GM12872 (cell line): Measurements from ENCODE around the gene COL4A1.

Experiments used
- TF ChIP-seq, protein P1 (sequence below): IDR thresholded peaks from 3 replicates; pipeline ENCODE4 v1.5.1; 2011; ENCODE audit warnings: low read depth, mild to moderate bottlenecking, low read length, moderate library complexity; ENCODE audit not compliant: insufficient read depth

COL4A1 gene

DNA sequence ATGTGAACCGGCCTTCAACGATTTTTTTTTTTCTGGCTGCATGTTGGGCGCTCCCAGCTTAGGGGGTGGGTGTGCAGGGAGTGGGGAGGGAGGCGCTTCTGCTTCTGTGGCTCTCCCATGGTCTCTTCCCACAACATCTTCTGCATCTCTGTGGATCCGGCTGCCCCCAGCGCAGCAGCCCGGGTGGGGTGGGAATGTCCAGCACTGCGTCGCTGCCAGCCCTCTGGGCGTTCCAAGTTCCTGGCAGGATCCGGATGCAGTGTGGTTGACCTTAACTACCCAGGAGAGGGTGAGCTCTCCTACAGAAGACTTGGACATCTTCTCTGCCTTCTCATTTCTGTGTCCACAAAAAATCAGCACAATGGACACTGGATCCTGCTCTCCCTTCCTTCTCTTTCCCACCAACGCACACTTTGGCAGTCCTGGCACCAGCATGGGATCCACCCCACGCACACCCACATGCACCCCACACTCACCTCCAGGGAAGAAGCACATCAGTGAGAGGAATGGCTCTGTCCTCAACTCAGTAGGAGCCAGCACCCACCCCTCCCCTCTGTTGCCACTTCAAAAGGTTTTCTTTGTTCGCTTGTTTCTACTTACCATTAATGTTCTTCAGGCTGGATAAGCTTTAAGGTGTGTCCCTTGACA lies 177.3 kb downstream of the COL4A1 start:
- TF ChIP-seq, protein P1, sequence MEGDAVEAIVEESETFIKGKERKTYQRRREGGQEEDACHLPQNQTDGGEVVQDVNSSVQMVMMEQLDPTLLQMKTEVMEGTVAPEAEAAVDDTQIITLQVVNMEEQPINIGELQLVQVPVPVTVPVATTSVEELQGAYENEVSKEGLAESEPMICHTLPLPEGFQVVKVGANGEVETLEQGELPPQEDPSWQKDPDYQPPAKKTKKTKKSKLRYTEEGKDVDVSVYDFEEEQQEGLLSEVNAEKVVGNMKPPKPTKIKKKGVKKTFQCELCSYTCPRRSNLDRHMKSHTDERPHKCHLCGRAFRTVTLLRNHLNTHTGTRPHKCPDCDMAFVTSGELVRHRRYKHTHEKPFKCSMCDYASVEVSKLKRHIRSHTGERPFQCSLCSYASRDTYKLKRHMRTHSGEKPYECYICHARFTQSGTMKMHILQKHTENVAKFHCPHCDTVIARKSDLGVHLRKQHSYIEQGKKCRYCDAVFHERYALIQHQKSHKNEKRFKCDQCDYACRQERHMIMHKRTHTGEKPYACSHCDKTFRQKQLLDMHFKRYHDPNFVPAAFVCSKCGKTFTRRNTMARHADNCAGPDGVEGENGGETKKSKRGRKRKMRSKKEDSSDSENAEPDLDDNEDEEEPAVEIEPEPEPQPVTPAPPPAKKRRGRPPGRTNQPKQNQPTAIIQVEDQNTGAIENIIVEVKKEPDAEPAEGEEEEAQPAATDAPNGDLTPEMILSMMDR, result no peak

DNA sequence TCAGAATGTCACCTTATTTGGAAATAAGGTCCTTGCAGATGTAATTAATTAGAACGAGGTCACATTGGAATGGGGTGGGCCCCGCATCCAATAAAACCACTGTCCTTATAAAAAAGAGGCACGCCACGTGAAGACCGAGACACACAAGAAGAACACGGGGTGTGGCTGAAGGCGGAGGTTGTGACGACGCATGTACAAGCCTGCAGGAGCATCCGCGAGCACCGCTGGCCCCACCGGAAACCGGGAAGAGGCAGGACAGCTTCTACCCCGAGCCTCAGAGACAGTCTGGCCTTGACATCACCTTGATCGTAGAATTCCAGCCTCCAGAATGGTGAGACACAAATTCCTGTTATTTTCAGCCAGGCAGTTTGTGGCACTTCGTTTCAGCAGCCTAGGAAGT lies 177.9 kb downstream of the COL4A1 start:
- TF ChIP-seq, protein P1, result no peak

DNA sequence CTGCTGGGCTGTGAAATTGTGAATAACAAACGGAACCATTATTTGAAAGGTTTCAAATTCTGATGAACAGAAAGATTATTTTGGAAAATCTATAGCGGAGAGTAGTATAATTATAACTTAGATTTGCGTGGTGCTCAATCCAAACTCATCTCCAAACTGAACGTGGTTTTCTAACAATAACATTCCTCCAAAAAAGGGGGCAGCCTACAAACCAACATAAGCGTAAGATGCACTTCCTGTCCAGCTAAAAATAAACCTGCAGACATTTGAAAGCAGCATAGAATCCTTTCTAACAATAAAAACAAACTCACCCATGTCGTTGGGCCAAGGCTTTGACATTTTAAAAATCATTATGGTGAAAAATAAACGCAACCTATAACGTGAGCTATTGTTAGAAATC lies 178.4 kb downstream of the COL4A1 start:
- TF ChIP-seq, protein P1, result no peak

DNA sequence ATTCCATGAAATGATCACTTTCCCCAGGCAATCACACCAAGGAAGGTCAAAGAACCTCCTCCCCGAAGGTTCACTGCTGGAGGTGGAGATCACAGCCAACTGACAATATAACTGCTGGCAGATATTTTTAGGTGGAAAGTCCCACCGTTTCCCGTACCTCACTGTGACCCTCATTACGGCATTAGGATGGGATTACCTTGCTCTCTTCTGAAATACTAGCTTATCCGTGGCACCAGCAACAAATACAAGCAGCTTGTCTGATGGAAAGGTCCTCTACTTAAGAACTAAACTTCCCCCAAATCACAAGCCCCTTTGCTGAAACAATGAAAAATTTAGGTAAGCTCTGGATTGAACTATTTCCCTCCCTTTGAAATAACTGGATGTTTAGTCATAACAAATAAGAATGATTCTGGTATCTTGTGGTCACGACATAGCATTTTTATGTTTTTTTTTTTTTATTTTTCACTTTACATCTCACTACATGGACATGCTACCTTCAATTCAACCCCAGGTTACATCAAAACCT lies 178.9 kb downstream of the COL4A1 start:
- TF ChIP-seq, protein P1, result no peak

DNA sequence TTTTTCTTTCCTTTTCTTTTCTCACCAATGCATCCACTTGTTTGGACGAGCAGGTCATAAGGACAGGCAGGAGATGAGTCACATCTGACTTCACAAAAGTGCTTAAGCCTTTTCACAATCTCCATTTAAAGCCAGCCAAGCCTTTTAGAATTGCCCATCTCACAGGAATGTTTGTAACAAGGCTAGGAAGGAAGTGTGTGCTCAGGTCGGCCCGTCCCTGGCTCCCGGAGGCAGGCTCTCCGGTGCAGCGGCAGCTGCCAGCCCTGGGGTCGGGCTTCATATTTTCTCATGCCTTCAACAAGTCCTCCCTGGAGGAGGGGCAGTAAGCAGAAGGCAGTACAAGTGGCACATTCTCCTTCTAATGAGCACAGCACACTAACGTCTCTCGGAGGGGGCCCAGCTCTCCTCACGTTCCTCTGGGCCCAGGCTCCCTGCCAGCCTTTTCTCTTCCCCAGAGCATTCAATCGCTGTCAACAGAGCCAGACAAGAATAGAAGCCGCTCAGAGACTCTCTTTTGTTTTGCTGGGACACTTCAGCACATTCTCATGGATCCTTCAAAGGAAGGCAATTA lies 180.5 kb downstream of the COL4A1 start:
- TF ChIP-seq, protein P1, result no peak

DNA sequence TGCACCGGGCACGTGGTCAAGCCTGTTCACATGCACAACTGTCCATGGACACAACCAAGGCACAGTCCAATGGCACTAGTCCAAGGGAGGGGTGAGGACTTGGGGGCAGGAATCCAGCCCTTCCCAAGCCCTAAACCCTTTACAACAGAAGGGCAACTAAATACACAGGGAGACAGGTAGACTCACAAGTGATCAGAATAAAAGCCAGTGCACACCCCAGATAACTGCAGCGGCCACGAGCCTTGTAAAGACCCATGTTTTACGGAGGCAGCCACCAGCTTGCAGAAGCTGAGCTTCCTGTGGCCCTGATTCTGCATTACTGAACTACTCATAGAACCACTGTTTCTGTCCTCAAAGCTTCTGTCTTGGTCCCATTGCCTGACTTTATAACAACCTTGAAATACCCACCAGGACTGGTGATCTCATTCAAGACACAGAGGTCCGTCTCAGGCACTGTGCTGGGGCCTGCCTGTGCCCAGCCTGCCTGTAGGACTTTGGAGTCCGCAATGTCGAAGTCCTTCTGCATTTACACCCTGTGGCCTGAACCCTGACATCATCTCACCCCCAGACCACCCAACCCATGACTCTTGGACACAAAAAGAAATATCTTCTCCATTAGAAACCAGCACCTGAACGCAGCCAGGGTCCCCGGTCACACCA lies 181.2 kb downstream of the COL4A1 start:
- TF ChIP-seq, protein P1, result no peak

DNA sequence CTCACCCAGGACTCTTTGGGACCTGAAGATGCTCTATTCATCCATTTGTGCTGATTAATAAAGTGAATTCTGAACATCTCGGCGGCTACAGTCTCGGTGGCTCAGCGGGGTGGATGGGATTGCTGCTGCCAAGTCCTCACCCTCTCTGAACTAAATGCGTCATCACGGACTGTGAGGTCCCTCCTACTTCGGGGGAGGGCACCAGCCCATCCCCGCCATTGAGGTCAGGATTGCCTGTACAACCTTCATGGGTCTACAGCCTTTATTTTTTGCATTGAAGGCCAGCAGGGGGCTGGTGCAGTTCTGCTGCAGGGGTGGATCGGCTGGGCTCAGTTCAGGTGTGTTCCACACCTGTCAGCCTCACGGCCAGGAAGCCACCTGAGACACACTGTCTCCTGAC lies 181.8 kb downstream of the COL4A1 start:
- TF ChIP-seq, protein P1, result no peak
